ENCODE results near the gene CTNNBL1. TPM values are rescaled to one million over a fixed set of nuclear protein-coding genes. Genes with fewer than 3 reads are reported as not detected.

CTNNBL1 gene
- total RNA-seq, 1 experiment from 2014 or later, result 203 TPM

DNA sequence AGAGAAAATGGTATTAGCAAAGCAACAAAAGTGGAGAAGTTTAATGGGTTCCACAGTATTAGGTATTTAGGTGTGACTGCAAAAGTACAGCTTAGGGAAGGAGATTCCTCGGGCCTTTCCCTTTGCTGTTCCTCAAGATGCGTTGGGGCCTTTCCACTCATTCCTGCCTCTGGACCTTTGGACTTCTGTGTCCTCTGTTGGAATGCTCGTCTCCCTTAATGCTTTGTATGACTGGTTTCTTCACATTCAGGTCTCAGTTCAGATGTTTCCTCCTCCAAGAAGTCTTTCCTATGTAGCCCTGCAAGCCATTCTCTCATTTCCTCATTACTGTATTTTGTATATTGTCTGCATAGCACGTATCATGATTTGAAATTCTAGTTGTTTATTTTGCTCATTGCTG lies 39.6 kb downstream of the CTNNBL1 start:
- Histone ChIP-seq H3K9me3 (no peaks in the 10 kb centered on the region), H3K4me1 (peaks cover 52% of the 10 kb centered on the region), H3K36me3 (ENCODE audit: control insufficient read depth, insufficient read depth, low read length) (0 out of 2 replicates have a peak, but pooled peaks cover 1% of the 10 kb centered on the region), H3K27me3 (replicated peaks; ENCODE audit: control insufficient read depth, insufficient read depth, low read length) (no peaks in the 10 kb centered on the region), H3K4me3 (ENCODE audit: low read depth, low read length) (no peak overlapping the region)
- TF ChIP-seq, protein P1, sequence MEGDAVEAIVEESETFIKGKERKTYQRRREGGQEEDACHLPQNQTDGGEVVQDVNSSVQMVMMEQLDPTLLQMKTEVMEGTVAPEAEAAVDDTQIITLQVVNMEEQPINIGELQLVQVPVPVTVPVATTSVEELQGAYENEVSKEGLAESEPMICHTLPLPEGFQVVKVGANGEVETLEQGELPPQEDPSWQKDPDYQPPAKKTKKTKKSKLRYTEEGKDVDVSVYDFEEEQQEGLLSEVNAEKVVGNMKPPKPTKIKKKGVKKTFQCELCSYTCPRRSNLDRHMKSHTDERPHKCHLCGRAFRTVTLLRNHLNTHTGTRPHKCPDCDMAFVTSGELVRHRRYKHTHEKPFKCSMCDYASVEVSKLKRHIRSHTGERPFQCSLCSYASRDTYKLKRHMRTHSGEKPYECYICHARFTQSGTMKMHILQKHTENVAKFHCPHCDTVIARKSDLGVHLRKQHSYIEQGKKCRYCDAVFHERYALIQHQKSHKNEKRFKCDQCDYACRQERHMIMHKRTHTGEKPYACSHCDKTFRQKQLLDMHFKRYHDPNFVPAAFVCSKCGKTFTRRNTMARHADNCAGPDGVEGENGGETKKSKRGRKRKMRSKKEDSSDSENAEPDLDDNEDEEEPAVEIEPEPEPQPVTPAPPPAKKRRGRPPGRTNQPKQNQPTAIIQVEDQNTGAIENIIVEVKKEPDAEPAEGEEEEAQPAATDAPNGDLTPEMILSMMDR (IDR thresholded peaks at IDR 0.05; ENCODE audit: insufficient read depth in 1 of 2, low read depth in 1 of 2, low read length in 1 of 2, severe bottlenecking in 1 of 2, unreplicated experiment in 1 of 2), result no peak
- Mint-ChIP-seq H3K4me1 (ENCODE audit: low read depth, unreplicated experiment) (peaks cover 25% of the 10 kb centered on the region), H3K9me3 (ENCODE audit: unreplicated experiment) (peaks cover 7% of the 10 kb centered on the region), H3K4me3 (ENCODE audit: unreplicated experiment) (peak overlapping the region; percentile 4), H3K36me3 (ENCODE audit: insufficient read depth, unreplicated experiment) (peaks cover 32% of the 10 kb centered on the region), H3K27me3 (ENCODE audit: insufficient read depth, unreplicated experiment) (no peaks in the 10 kb centered on the region), H3K27ac (ENCODE audit: unreplicated experiment) (peak overlapping the region; percentile 34)
- DNase-seq, result peak; percentile 71 to 84
- intact Hi-C loops (cut with micrococcal nuclease; ENCODE audit: unreplicated experiment), result no loop called here
- CTCF ChIA-PET, result no interaction called here
- POLR2A ChIA-PET, result interaction anchor here (0.6 kb wide), 1 partner anchor 123 kb away, joined by 3 read pairs; no protein-coding TSS in a partner anchor
- no TSS peak for BruUV-seq (replicated peaks)

DNA sequence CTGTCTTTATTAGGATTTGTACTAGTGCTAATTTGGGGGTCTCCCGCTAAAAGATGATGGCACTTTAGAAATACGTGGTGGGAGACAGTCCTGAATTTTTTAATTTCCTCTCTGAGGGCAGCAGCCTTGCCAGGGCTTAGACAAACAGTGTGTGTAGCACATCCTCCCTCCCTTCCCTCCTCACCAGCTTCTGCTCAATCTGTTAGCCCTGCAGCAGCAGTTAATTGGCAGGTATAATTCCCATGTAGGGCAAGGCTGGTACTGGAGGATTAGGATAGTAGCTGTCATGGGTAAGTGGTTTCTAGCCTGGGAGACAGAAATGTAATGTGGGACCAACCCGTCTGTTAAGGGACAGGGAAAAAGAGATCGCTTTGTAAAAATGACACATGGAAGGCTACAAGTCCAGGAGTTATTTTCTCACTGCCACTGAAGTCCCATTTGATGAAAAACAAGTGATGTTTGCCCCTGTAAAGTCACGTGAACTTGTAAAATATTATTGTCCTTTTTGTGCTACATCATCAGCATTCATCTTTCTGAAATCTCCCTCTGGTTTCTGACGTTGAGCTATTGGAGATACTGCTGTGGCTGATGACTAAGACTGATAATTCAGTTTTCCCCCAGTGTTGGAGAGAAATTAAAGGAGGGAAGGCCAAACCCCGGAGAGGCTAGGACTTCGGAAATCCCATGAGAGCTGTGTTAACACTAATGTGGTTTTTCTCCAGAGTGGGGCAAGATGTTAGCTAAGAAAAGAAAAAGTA lies 40.6 kb downstream of the CTNNBL1 start:
- Histone ChIP-seq H3K36me3 (ENCODE audit: control insufficient read depth, insufficient read depth, low read length) (peaks cover 4% of the 10 kb centered on the region; the same call in 1 of the 2 replicates), H3K27me3 (replicated peaks; ENCODE audit: control insufficient read depth, insufficient read depth, low read length) (no peaks in the 10 kb centered on the region), H3K9me3 (no peaks in the 10 kb centered on the region), H3K4me3 (ENCODE audit: low read depth, low read length) (no peak overlapping the region), H3K4me1 (peaks cover 52% of the 10 kb centered on the region)
- POLR2A ChIA-PET, result no interaction called here
- Mint-ChIP-seq H3K27ac (ENCODE audit: unreplicated experiment) (peak overlapping the region; percentile 20), H3K4me3 (ENCODE audit: unreplicated experiment) (no peak overlapping the region), H3K27me3 (ENCODE audit: insufficient read depth, unreplicated experiment) (no peaks in the 10 kb centered on the region), H3K4me1 (ENCODE audit: low read depth, unreplicated experiment) (peaks cover 25% of the 10 kb centered on the region), H3K36me3 (ENCODE audit: insufficient read depth, unreplicated experiment) (peaks cover 37% of the 10 kb centered on the region), H3K9me3 (ENCODE audit: unreplicated experiment) (peaks cover 7% of the 10 kb centered on the region)
- TF ChIP-seq, protein P1 (IDR thresholded peaks at IDR 0.05; ENCODE audit: insufficient read depth in 1 of 2, low read depth in 1 of 2, low read length in 1 of 2, severe bottlenecking in 1 of 2, unreplicated experiment in 1 of 2), result no peak
- intact Hi-C loops (cut with micrococcal nuclease; ENCODE audit: unreplicated experiment), result no loop called here
- no TSS peak for BruUV-seq (replicated peaks)
- CTCF ChIA-PET, result no interaction called here
- no peak for DNase-seq

DNA sequence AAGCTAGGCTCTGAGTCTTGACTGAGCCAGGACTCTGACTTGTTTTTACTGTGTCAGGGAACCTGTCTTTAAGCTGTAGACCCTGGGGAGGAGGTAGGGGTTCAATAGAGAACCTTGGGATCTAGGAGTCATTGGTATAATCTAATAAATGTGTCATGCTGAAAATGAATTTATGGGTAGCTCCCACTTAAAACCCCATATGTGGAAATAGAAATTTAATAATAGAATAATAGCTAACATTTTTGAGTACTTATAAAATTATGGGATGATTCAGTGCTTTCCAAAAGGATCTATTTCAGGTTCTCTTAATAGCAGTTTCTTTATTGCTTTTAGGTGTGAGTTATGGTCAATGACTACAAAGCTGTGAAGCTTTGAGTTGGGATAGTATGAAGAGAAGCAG lies 41.7 kb downstream of the CTNNBL1 start:
- Histone ChIP-seq H3K27me3 (replicated peaks; ENCODE audit: control insufficient read depth, insufficient read depth, low read length) (no peaks in the 10 kb centered on the region), H3K4me1 (peaks cover 52% of the 10 kb centered on the region), H3K9me3 (no peaks in the 10 kb centered on the region), H3K4me3 (ENCODE audit: low read depth, low read length) (no peak overlapping the region), H3K36me3 (ENCODE audit: control insufficient read depth, insufficient read depth, low read length) (peaks cover 5% of the 10 kb centered on the region; the same call in 1 of the 2 replicates)
- ChIA-PET CTCF (interaction anchor here (0.8 kb wide), 1 partner anchor 208 kb away, joined by 5 read pairs; no protein-coding TSS in a partner anchor), POLR2A (interaction anchor here (1.1 kb wide), 1 partner anchor 12 kb away, joined by 3 read pairs; no protein-coding TSS in a partner anchor)
- no TSS peak for BruUV-seq (replicated peaks)
- intact Hi-C loops (cut with micrococcal nuclease; ENCODE audit: unreplicated experiment), result no loop called here
- Mint-ChIP-seq H3K27me3 (ENCODE audit: insufficient read depth, unreplicated experiment) (no peaks in the 10 kb centered on the region), H3K9me3 (ENCODE audit: unreplicated experiment) (peaks cover 7% of the 10 kb centered on the region), H3K4me1 (ENCODE audit: low read depth, unreplicated experiment) (peaks cover 25% of the 10 kb centered on the region), H3K27ac (ENCODE audit: unreplicated experiment) (peak overlapping the region; percentile 20), H3K4me3 (ENCODE audit: unreplicated experiment) (no peak overlapping the region), H3K36me3 (ENCODE audit: insufficient read depth, unreplicated experiment) (peaks cover 37% of the 10 kb centered on the region)
- TF ChIP-seq, protein P1 (IDR thresholded peaks at IDR 0.05; ENCODE audit: insufficient read depth in 1 of 2, low read depth in 1 of 2, low read length in 1 of 2, severe bottlenecking in 1 of 2, unreplicated experiment in 1 of 2), result no peak
- no peak for DNase-seq
